ENCODE results near the gene GPX2.
A peak's percentile ranks its signal among the peaks of the same experiment; 100 is the strongest.

Gene GPX2

GRCh38 chr14:64942531-64943111, at the start of gene GPX2:
Gene GPX2, minus strand, starts transcription at chr14:64942745. Its CDS starts 19 bp downstream, at chr14:64942726.
- Histone ChIP-seq H3K27ac (ENCODE audit: low read depth, low read length) (no peak within 1 kb of the TSS), H3K4me1 (ENCODE audit: control insufficient read depth, insufficient read depth, low read length) (no peaks in the 10 kb centered on the region), H3K36me3 (ENCODE audit: control insufficient read depth, insufficient read depth, low read length) (no peaks in the 10 kb centered on the region), H3K4me3 (ENCODE audit: low read length) (peak within 1 kb of the TSS; percentile 55), H3K27me3 (ENCODE audit: control insufficient read depth, insufficient read depth, low read length) (no peaks in the 10 kb centered on the region), H3K9ac (ENCODE audit: low read length) (peak within 1 kb of the TSS; percentile 24)

- Histone ChIP-seq H3K36me3 (ENCODE audit: control insufficient read depth, insufficient read depth, low read length) (no peaks in the 10 kb centered on the region), H3K9ac (ENCODE audit: low read length) (no peak overlapping the region), H3K4me3 (ENCODE audit: low read length) (no peak overlapping the region), H3K27me3 (ENCODE audit: control insufficient read depth, insufficient read depth, low read length) (no peaks in the 10 kb centered on the region), H3K4me1 (ENCODE audit: control insufficient read depth, insufficient read depth, low read length) (peaks cover 5% of the 10 kb centered on the region), H3K27ac (ENCODE audit: low read depth, low read length) (no peak overlapping the region)
Observed at GRCh38 chr14:64990939-64991338, 48.4 kb upstream of the GPX2 start.

GRCh38 chr14:64990296-64990695, 47.8 kb upstream of the GPX2 start:
- Histone ChIP-seq H3K9ac (ENCODE audit: low read length) (no peak overlapping the region), H3K27me3 (ENCODE audit: control insufficient read depth, insufficient read depth, low read length) (no peaks in the 10 kb centered on the region), H3K36me3 (ENCODE audit: control insufficient read depth, insufficient read depth, low read length) (no peaks in the 10 kb centered on the region), H3K4me3 (ENCODE audit: low read length) (no peak overlapping the region), H3K4me1 (ENCODE audit: control insufficient read depth, insufficient read depth, low read length) (peaks cover 5% of the 10 kb centered on the region), H3K27ac (ENCODE audit: low read depth, low read length) (no peak overlapping the region)

GRCh38 chr14:64987438-64987767, 44.9 kb upstream of the GPX2 start:
- peaks cover 5% of the 10 kb centered on the region for H3K4me1 ChIP-seq (ENCODE audit: control insufficient read depth, insufficient read depth, low read length)
- peak overlapping the region; percentile 95 for H3K4me3 ChIP-seq (ENCODE audit: low read length)
- no peaks in the 10 kb centered on the region for H3K27me3 ChIP-seq (ENCODE audit: control insufficient read depth, insufficient read depth, low read length)
- H3K36me3 ChIP-seq (ENCODE audit: control insufficient read depth, insufficient read depth, low read length), result no peaks in the 10 kb centered on the region
- H3K27ac ChIP-seq (ENCODE audit: low read depth, low read length), result peak overlapping the region; percentile 83
- peak overlapping the region; percentile 59 for H3K9ac ChIP-seq (ENCODE audit: low read length)

GRCh38 chr14:64986648-64987437, 44.3 kb upstream of the GPX2 start, which contains the start of gene FNTB:
Gene FNTB, plus strand, starts transcription at chr14:64986895. Its CDS starts 59 bp downstream, at chr14:64986954.
- Histone ChIP-seq H3K4me1 (ENCODE audit: control insufficient read depth, insufficient read depth, low read length) (peaks cover 5% of the 10 kb centered on the region), H3K9ac (ENCODE audit: low read length) (peak within 1 kb of the TSS; percentile 59), H3K4me3 (ENCODE audit: low read length) (peak within 1 kb of the TSS; percentile 95), H3K27me3 (ENCODE audit: control insufficient read depth, insufficient read depth, low read length) (no peaks in the 10 kb centered on the region), H3K27ac (ENCODE audit: low read depth, low read length) (peak within 1 kb of the TSS; percentile 83), H3K36me3 (ENCODE audit: control insufficient read depth, insufficient read depth, low read length) (no peaks in the 10 kb centered on the region)

GRCh38 chr14:64983439-64984310, 41.1 kb upstream of the GPX2 start:
- H3K9ac ChIP-seq (ENCODE audit: low read length), result no peak overlapping the region
- no peak overlapping the region for H3K4me3 ChIP-seq (ENCODE audit: low read length)
- H3K36me3 ChIP-seq (ENCODE audit: control insufficient read depth, insufficient read depth, low read length), result no peaks in the 10 kb centered on the region
- no peak overlapping the region for H3K27ac ChIP-seq (ENCODE audit: low read depth, low read length)
- no peaks in the 10 kb centered on the region for H3K27me3 ChIP-seq (ENCODE audit: control insufficient read depth, insufficient read depth, low read length)
- peaks cover 5% of the 10 kb centered on the region for H3K4me1 ChIP-seq (ENCODE audit: control insufficient read depth, insufficient read depth, low read length)

- H3K27me3 ChIP-seq (ENCODE audit: control insufficient read depth, insufficient read depth, low read length), result no peaks in the 10 kb centered on the region
- no peaks in the 10 kb centered on the region for H3K36me3 ChIP-seq (ENCODE audit: control insufficient read depth, insufficient read depth, low read length)
- no peak overlapping the region for H3K9ac ChIP-seq (ENCODE audit: low read length)
- H3K4me1 ChIP-seq (ENCODE audit: control insufficient read depth, insufficient read depth, low read length), result no peaks in the 10 kb centered on the region
- no peak overlapping the region for H3K4me3 ChIP-seq (ENCODE audit: low read length)
- no peak overlapping the region for H3K27ac ChIP-seq (ENCODE audit: low read depth, low read length)
Observed at GRCh38 chr14:64979336-64980074, 37.0 kb upstream of the GPX2 start.

- no peaks in the 10 kb centered on the region for H3K27me3 ChIP-seq (ENCODE audit: control insufficient read depth, insufficient read depth, low read length)
- H3K4me3 ChIP-seq (ENCODE audit: low read length), result no peak overlapping the region
- no peaks in the 10 kb centered on the region for H3K36me3 ChIP-seq (ENCODE audit: control insufficient read depth, insufficient read depth, low read length)
- no peak overlapping the region for H3K27ac ChIP-seq (ENCODE audit: low read depth, low read length)
- no peak overlapping the region for H3K9ac ChIP-seq (ENCODE audit: low read length)
- H3K4me1 ChIP-seq (ENCODE audit: control insufficient read depth, insufficient read depth, low read length), result no peaks in the 10 kb centered on the region
Observed at GRCh38 chr14:64974563-64974962, 32.0 kb upstream of the GPX2 start.

GRCh38 chr14:64973826-64974225, 31.3 kb upstream of the GPX2 start:
- no peaks in the 10 kb centered on the region for H3K27me3 ChIP-seq (ENCODE audit: control insufficient read depth, insufficient read depth, low read length)
- no peak overlapping the region for H3K4me3 ChIP-seq (ENCODE audit: low read length)
- H3K9ac ChIP-seq (ENCODE audit: low read length), result no peak overlapping the region
- H3K27ac ChIP-seq (ENCODE audit: low read depth, low read length), result no peak overlapping the region
- H3K4me1 ChIP-seq (ENCODE audit: control insufficient read depth, insufficient read depth, low read length), result no peaks in the 10 kb centered on the region
- H3K36me3 ChIP-seq (ENCODE audit: control insufficient read depth, insufficient read depth, low read length), result no peaks in the 10 kb centered on the region

GRCh38 chr14:64973026-64973442, 30.5 kb upstream of the GPX2 start:
- Histone ChIP-seq H3K4me1 (ENCODE audit: control insufficient read depth, insufficient read depth, low read length) (no peaks in the 10 kb centered on the region), H3K27ac (ENCODE audit: low read depth, low read length) (no peak overlapping the region), H3K4me3 (ENCODE audit: low read length) (no peak overlapping the region), H3K36me3 (ENCODE audit: control insufficient read depth, insufficient read depth, low read length) (no peaks in the 10 kb centered on the region), H3K9ac (ENCODE audit: low read length) (no peak overlapping the region), H3K27me3 (ENCODE audit: control insufficient read depth, insufficient read depth, low read length) (no peaks in the 10 kb centered on the region)

- Histone ChIP-seq H3K27ac (ENCODE audit: low read depth, low read length) (no peak within 1 kb of the TSS), H3K27me3 (ENCODE audit: control insufficient read depth, insufficient read depth, low read length) (no peaks in the 10 kb centered on the region), H3K9ac (ENCODE audit: low read length) (peak within 1 kb of the TSS; percentile 40), H3K4me3 (ENCODE audit: low read length) (peak within 1 kb of the TSS; percentile 71), H3K4me1 (ENCODE audit: control insufficient read depth, insufficient read depth, low read length) (no peaks in the 10 kb centered on the region), H3K36me3 (ENCODE audit: control insufficient read depth, insufficient read depth, low read length) (no peaks in the 10 kb centered on the region)
Observed at GRCh38 chr14:64971943-64972791, 29.6 kb upstream of the GPX2 start, which contains the start of gene RAB15. Gene RAB15, minus strand, starts transcription at chr14:64972336. Its CDS starts 260 bp downstream, at chr14:64972076.

Data from rectal smooth muscle tissue (tissue), 1 donor.